DOHH2 (cell line): ENCODE measurements around the gene CCDC12.

ENCODE experiments used
- H3F3A ChIP-seq: fragments of 200-600 bp; sonication (generic), shearing (Covaris generic); 2 replicates; pipeline ENCODE4 v1.6.0; 2016; ENCODE audit warnings: antibody characterized with exemption, mild to moderate bottlenecking; ENCODE audit not compliant: control insufficient read depth, insufficient read depth
- H3K27ac ChIP-seq: fragments of 200-600 bp; sonication (generic); 2 replicates; pipeline ENCODE4 v1.5.1; 2014; ENCODE audit warnings: low read depth, mild to moderate bottlenecking, low read length, moderate library complexity
- H3K27me3 ChIP-seq: fragments of 200-600 bp; sonication (generic); 2 replicates; pipeline ENCODE4 v1.6.1; 2014; ENCODE audit warnings: mild to moderate bottlenecking, low read length, mixed read lengths; ENCODE audit not compliant: control insufficient read depth
- H3K36me3 ChIP-seq: fragments of 200-600 bp; sonication (generic); 2 replicates; pipeline ENCODE4 v1.6.1; 2014; ENCODE audit warnings: mild to moderate bottlenecking, low read length, moderate library complexity, mixed read lengths; ENCODE audit not compliant: control insufficient read depth
- H3K4me1 ChIP-seq: fragments of 200-600 bp; sonication (generic); 2 replicates; pipeline ENCODE4 v1.6.1; 2014; ENCODE audit warnings: mild to moderate bottlenecking, low read length, mixed read lengths; ENCODE audit not compliant: control insufficient read depth
- H3K4me2 ChIP-seq: fragments of 200-600 bp; sonication (generic); 2 replicates; pipeline ENCODE4 v1.6.0; 2014; ENCODE audit warnings: mild to moderate bottlenecking, low read length, moderate library complexity
- H3K4me3 ChIP-seq: fragments of 200-600 bp; sonication (generic); 2 replicates; pipeline ENCODE4 v1.5.1; 2014; ENCODE audit warnings: mild to moderate bottlenecking, low read length, mixed read lengths
- H3K79me2 ChIP-seq: fragments of 200-600 bp; sonication (generic); 2 replicates; pipeline ENCODE4 v1.6.1; 2014; ENCODE audit warnings: mild to moderate bottlenecking, low read length, mixed read lengths; ENCODE audit not compliant: control insufficient read depth
- H3K9me2 ChIP-seq: fragments of 200-600 bp; sonication (generic); replicated peaks from 2 replicates; pipeline ENCODE4 v1.6.1; 2014; ENCODE audit warnings: mild to moderate bottlenecking, low read length, mixed read lengths; ENCODE audit not compliant: control insufficient read depth
- H3K9me3 ChIP-seq: fragments of 200-600 bp; sonication (generic); 2 replicates; pipeline ENCODE4 v1.6.1; 2014; ENCODE audit warnings: antibody characterized with exemption, low read length, mixed read lengths; ENCODE audit not compliant: control insufficient read depth, insufficient read depth
- H4K20me1 ChIP-seq: fragments of 200-600 bp; sonication (generic); 2 replicates; pipeline ENCODE4 v1.6.0; 2014; ENCODE audit warnings: low read depth, mild to moderate bottlenecking, antibody characterized with exemption, low read length, moderate library complexity; ENCODE audit not compliant: control insufficient read depth, insufficient read depth
- EZH2phosphoT487 ChIP-seq: fragments of 200-600 bp; sonication (generic); IDR thresholded peaks from 2 replicates; pipeline ENCODE4 v1.6.1; 2017; ENCODE audit warnings: borderline replicate concordance, mild to moderate bottlenecking, antibody characterized with exemption, low read length, moderate library complexity, mixed read lengths
- TF ChIP-seq, protein P1 (sequence below): fragments of 200-600 bp; sonication (generic); IDR thresholded peaks from one replicate; pipeline ENCODE4 v1.5.1; 2014; ENCODE audit warnings: antibody characterized with exemption, mild to moderate bottlenecking, low read depth, low read length; ENCODE audit not compliant: poor library complexity, severe bottlenecking

CCDC12 gene

DNA sequence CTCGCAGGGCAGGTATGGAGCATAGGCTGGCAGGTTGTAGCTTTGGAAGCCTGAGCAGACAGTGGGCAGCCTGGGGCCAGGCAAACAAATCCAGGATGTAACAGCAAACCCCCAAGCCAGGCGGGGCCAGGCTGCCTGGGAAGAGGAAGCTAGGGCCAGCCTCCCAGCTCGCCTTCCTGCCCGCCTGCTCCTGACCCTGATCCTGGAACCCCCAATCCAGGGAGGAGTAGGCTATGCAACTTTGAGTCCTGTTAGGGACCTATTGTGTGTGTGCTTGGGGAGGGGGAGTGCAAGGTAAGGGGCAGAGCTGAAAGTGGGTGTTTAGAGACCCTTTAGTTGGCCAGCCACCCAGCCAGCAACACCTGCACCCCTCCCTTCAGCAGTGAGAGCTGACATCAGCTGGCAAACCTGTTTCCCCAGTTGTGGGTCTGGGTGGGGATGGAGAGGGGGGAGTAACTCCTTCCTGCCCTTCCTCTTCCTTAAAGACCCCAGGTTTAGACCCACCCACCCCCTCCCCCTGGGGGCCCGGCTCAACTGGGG lies 5.5 kb upstream of the CCDC12 start:
- no peak overlapping the region for H3K27ac ChIP-seq
- 0 out of 2 replicates have a peak, but pooled peaks cover 3% of the 10 kb centered on the region for H4K20me1 ChIP-seq
- H3K4me1 ChIP-seq = peaks cover 73% of the 10 kb centered on the region

DNA sequence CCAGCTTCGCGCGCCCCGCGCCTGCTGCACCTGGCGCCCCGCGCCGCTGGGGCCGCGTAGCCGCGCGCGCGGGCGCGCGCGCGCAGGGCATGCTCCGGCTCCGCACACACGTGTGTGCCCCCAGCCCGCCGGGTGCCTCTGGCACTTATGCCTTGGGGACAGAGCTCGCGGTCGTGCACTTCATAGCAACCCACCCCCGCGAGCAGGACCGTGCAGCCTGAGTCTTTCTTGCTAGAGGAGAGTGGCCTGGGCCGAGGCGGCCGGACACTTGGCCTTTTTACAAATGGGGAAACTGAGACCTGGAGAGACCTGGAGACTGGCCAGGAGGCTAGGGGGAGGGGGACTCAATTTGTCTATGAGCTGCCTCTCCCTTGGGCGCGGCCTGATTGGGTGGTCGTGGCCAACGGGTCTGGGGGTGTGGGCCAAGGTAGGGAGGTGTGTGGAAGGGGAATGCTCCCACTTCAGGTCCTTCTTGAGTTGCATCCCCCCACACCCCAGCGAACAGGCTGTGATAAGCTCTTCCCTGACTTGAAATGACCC lies 3.5 kb upstream of the CCDC12 start:
- H3K36me3 ChIP-seq = peaks cover 6% of the 10 kb centered on the region
- no peak overlapping the region for H3K27ac ChIP-seq
- peaks cover 2% of the 10 kb centered on the region for H3F3A ChIP-seq
- H3K4me1 ChIP-seq = peaks cover 56% of the 10 kb centered on the region
- H3K79me2 ChIP-seq = peaks cover 74% of the 10 kb centered on the region
- TF ChIP-seq, protein P1, sequence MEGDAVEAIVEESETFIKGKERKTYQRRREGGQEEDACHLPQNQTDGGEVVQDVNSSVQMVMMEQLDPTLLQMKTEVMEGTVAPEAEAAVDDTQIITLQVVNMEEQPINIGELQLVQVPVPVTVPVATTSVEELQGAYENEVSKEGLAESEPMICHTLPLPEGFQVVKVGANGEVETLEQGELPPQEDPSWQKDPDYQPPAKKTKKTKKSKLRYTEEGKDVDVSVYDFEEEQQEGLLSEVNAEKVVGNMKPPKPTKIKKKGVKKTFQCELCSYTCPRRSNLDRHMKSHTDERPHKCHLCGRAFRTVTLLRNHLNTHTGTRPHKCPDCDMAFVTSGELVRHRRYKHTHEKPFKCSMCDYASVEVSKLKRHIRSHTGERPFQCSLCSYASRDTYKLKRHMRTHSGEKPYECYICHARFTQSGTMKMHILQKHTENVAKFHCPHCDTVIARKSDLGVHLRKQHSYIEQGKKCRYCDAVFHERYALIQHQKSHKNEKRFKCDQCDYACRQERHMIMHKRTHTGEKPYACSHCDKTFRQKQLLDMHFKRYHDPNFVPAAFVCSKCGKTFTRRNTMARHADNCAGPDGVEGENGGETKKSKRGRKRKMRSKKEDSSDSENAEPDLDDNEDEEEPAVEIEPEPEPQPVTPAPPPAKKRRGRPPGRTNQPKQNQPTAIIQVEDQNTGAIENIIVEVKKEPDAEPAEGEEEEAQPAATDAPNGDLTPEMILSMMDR = no peak
- TF ChIP-seq EZH2phosphoT487 = no peak
- H3K9me2 ChIP-seq = no peaks in the 10 kb centered on the region
- peak overlapping the region; percentile 90 for H3K4me3 ChIP-seq
- no peaks in the 10 kb centered on the region for H3K27me3 ChIP-seq
- peak overlapping the region; percentile 94 for H3K4me2 ChIP-seq
- H3K9me3 ChIP-seq = no peaks in the 10 kb centered on the region
- no peaks in the 10 kb centered on the region for H4K20me1 ChIP-seq

More for the DNA sequence above, 5.5 kb upstream of the CCDC12 start:
- H3K36me3 ChIP-seq = 0 out of 2 replicates have a peak, but pooled peaks cover 2% of the 10 kb centered on the region
- TF ChIP-seq, protein P1 = no peak
- no peak for TF ChIP-seq EZH2phosphoT487
- H3K4me3 ChIP-seq = no peak overlapping the region
- no peaks in the 10 kb centered on the region for H3F3A ChIP-seq
- no peaks in the 10 kb centered on the region for H3K9me3 ChIP-seq
- peak overlapping the region; percentile 31; the same call in 1 of the 2 replicates for H3K4me2 ChIP-seq
- no peaks in the 10 kb centered on the region for H3K27me3 ChIP-seq
- H3K9me2 ChIP-seq = no peaks in the 10 kb centered on the region
- H3K79me2 ChIP-seq = peaks cover 78% of the 10 kb centered on the region

DNA sequence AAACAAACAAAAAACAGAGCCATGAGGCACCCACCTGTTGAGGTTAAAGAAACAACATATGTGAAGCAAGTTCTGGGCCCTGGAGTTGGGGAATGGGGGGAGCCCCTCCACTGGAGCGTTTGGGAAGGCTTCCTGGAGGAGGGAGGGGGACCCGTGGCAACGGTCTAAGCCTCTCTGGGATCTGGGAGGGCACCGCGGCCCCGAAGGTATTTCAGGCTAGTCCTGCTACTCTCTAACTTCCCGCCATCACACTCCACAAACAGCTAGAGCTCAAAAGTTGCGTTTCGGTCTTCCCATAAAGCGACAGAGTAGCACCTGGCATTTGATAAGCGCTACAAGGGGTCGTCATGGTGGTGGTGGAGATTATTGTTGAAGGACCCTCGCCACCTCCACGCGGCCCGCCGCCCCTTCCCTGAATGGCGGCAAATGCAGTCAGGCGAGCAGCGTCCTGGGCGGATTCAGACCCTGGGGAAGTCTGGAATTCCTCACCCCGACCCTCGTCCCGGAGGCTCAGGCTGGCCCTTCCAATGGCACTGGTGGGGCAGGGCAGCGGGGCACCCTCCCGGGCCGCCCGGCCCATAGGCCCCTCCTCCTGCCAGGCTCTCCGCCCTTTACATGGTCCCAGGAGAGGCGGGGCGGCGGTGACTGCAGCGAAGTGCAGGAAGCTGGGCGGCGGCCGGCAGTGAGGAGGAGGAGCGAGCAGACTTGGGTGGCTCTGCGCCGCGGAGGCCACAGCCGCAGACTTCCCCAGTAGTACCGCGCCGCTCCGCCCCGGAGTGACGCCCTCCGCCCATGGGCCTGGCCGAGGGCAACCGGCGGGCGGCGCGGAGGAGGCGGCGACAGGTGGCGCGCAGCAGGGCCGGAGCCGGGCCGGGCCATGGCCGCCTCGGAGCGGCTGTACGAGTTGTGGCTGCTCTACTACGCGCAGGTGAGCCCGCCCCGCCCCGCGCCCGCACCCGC lies 2.7 kb upstream of the CCDC12 start, which contains the start of gene NBEAL2:
TSS of gene NBEAL2 (plus strand) at position 682 of the 960 bp plus-strand sequence. CDS start at position 878, 196 bp downstream.
- H3K4me3 ChIP-seq = peak within 1 kb of the TSS; percentile 90
- peaks cover 9% of the 10 kb centered on the region for H3F3A ChIP-seq
- H4K20me1 ChIP-seq = no peaks in the 10 kb centered on the region
- H3K4me1 ChIP-seq = peaks cover 56% of the 10 kb centered on the region
- no peaks in the 10 kb centered on the region for H3K27me3 ChIP-seq
- H3K9me2 ChIP-seq = no peaks in the 10 kb centered on the region
- H3K4me2 ChIP-seq = peak within 1 kb of the TSS; percentile 94
- TF ChIP-seq, protein P1 = no peak
- TF ChIP-seq EZH2phosphoT487 = no peak
- H3K27ac ChIP-seq = peak within 1 kb of the TSS; percentile 58
- H3K9me3 ChIP-seq = no peaks in the 10 kb centered on the region
- peaks cover 74% of the 10 kb centered on the region for H3K79me2 ChIP-seq
- peaks cover 13% of the 10 kb centered on the region for H3K36me3 ChIP-seq
